Adrenal gland (tissue), 5 donors: ENCODE measurements around the gene IMP4.

Experiments used
- CTCF ChIP-seq, 6 experiments: fragments of 450-650 bp in 4 of 6; fragments of 200-600 bp in 2 of 6; sonication (generic) in 1 of 6; IDR thresholded peaks; 1 replicate in 5 of 6; 2 replicates in 1 of 6; pipeline versions ENCODE4 v1.5.1 to v1.8.0; 2016 to 2021; ENCODE audit warnings: antibody characterized with exemption in 6 of 6, mild to moderate bottlenecking in 2 of 6, moderate library complexity in 1 of 6
- POLR2A ChIP-seq, 2 donors: fragments of 450-650 bp; IDR thresholded peaks; one replicate each; pipeline ENCODE4 v1.6.1; 2017; ENCODE audit warnings: antibody characterized with exemption in 2 of 2, mild to moderate bottlenecking in 2 of 2, moderate library complexity in 1 of 2
- donor health status: DM: no; HTN: no; CAD: no.

- peak in 5 of 6 experiments; percentile 25 to 68 (median 61) for TF ChIP-seq CTCF (IDR thresholded peaks at IDR 0.05)
- peak; percentile 83 to 84 for TF ChIP-seq POLR2A (IDR thresholded peaks at IDR 0.05)
Measured at GRCh38 chr2:130355578-130356431, 13.1 kb downstream of the IMP4 start, which contains the start of gene PTPN18.
